Measurements from ENCODE around the gene NDUFA13. TPM values are rescaled to one million over a fixed set of nuclear protein-coding genes. Genes with fewer than 3 reads are reported as not detected.

The NDUFA13 gene
- total RNA-seq, 1 experiment from 2014 or later, result 339 TPM

DNA sequence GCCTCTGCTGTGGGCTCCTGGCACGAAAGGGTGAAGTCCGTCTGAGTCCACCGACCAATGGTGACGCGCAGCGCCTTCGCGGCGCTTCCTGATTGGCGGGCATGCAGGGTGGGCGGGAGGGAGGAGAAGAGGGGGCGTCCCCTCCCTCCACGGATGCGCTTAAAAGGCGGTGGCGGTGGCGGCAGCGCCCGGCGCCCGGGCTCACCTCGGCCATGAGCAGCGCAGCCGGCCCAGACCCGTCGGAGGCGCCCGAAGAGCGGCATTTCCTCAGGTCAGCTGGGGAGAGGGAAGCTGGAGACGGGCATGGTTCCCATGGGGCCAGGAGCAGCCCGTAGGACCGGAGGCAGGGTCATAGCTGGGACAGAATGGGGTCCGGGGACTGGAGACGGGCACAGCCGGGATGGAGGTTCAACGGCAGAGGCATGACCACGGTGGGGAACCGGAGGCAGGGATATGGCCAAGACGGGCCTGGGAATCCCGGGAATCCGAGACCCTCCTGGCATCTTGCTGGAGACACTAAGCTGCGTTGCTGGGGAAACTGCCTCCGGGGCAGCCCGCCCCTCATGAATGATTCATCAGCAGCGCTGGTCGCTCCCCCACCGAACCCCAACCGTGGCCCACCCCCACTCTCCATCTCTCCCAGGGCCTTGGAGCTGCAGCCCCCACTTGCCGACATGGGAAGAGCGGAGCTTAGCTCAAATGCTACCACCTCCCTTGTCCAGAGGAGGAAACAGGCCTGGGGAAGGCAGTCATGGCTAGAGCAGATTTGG is 12.9 kb downstream of the NDUFA13 start, which contains the start of gene YJEFN3:
TSS of gene YJEFN3 (plus strand) at position 191 of the 770 bp plus-strand sequence. CDS start at position 213, 22 bp downstream.
- no peak for ATAC-seq
- no peaks in the 10 kb centered on the region for H3K9me2 ChIP-seq (ENCODE audit: insufficient read depth)
- no peak within 1 kb of the TSS for H2AFZ ChIP-seq (ENCODE audit: low read depth, low read length, poor library complexity, severe bottlenecking)
- no peaks in the 10 kb centered on the region for H3K27me3 ChIP-seq (ENCODE audit: insufficient read depth, low read length)
- H3K4me2 ChIP-seq (ENCODE audit: low read length), result no peak within 1 kb of the TSS
- intact Hi-C loops (cut with micrococcal nuclease), result no loop called here
- H3K9me3 ChIP-seq (ENCODE audit: control insufficient read depth in 1 of 2, insufficient read depth in 1 of 2, low read depth in 1 of 2, low read length in 2 of 2), result no peaks in the 10 kb centered on the region
- no peak within 1 kb of the TSS for H3K27ac ChIP-seq (ENCODE audit: low read depth, low read length)
- no peak for DNase-seq (ENCODE audit: low read depth, low spot score)
- peaks cover 0 to 7% of the 10 kb centered on the region in 2 experiments; a peak in 2 of 4 replicates for H3K36me3 ChIP-seq (ENCODE audit: control insufficient read depth in 1 of 2, insufficient read depth in 2 of 2, low read length in 2 of 2)
- ChIA-PET POLR2A (no interaction called here), CTCF (interaction anchor here (0.6 to 4.6 kb wide), 2 partner anchors 24 to 26 kb away, joined by 3 to 22 read pairs; no protein-coding TSS in a partner anchor), RAD21 (ENCODE audit: low non-redundant PET in 1 of 2, low total read pairs in 2 of 2, uncharacterized antibody in 2 of 2, unreplicated experiment in 2 of 2) (no interaction called here)
- BruUV-seq (replicated peaks), result no TSS peak
- H3K4me1 ChIP-seq (ENCODE audit: control insufficient read depth in 1 of 2, insufficient read depth in 2 of 2, low read length in 2 of 2), result no peaks in the 10 kb centered on the region; a peak in 1 of 4 replicates
- H3K9ac ChIP-seq (ENCODE audit: low read length), result no peak within 1 kb of the TSS
- TF ChIP-seq TCF7L2 (IDR thresholded peaks at IDR 0.05; ENCODE audit: borderline replicate concordance, extremely low read depth, insufficient read depth, insufficient read length) (no peak), ATF3 (IDR thresholded peaks at IDR 0.05) (no peak), ELF1 (IDR thresholded peaks at IDR 0.05; ENCODE audit: borderline replicate concordance, low read depth) (no peak), EZH2phosphoT487 (IDR thresholded peaks at IDR 0.05; ENCODE audit: borderline replicate concordance) (no peak), EZH2 (IDR thresholded peaks at IDR 0.05) (no peak), POLR2A (IDR thresholded peaks at IDR 0.05; ENCODE audit: borderline replicate concordance, extremely low read depth, insufficient read depth, insufficient read length) (no peak), EGR1 (IDR thresholded peaks at IDR 0.05; ENCODE audit: low read depth) (no peak), POLR2AphosphoS5 (IDR thresholded peaks at IDR 0.05; ENCODE audit: low read depth, low read length) (0 out of 2 replicates have a peak, but pooled peaks have one; percentile 18)
- no peaks in the 10 kb centered on the region for H4K20me1 ChIP-seq (ENCODE audit: insufficient read depth)
- peaks cover 23% of the 10 kb centered on the region for H3K79me2 ChIP-seq (ENCODE audit: insufficient read depth, low read length)
- no peak within 1 kb of the TSS for H3K4me3 ChIP-seq (replicated peaks in 1 of 2; ENCODE audit: low read depth in 1 of 2, low read length in 2 of 2)

All from HCT116 (cell line).